Hair follicular keratinocyte (primary cell): ENCODE data around the gene STON1. TPM values are rescaled to one million over a fixed set of nuclear protein-coding genes. Genes with fewer than 3 reads are reported as not detected.

Experiments
- total RNA-seq: library from RNA; depleted of rRNA; stranded (reverse); fragments of >200 nt; gene quantifications from 2 replicates; pipeline ENCODE4 v1.2.3, GENCODE V29; 2015

Gene STON1, protein sequence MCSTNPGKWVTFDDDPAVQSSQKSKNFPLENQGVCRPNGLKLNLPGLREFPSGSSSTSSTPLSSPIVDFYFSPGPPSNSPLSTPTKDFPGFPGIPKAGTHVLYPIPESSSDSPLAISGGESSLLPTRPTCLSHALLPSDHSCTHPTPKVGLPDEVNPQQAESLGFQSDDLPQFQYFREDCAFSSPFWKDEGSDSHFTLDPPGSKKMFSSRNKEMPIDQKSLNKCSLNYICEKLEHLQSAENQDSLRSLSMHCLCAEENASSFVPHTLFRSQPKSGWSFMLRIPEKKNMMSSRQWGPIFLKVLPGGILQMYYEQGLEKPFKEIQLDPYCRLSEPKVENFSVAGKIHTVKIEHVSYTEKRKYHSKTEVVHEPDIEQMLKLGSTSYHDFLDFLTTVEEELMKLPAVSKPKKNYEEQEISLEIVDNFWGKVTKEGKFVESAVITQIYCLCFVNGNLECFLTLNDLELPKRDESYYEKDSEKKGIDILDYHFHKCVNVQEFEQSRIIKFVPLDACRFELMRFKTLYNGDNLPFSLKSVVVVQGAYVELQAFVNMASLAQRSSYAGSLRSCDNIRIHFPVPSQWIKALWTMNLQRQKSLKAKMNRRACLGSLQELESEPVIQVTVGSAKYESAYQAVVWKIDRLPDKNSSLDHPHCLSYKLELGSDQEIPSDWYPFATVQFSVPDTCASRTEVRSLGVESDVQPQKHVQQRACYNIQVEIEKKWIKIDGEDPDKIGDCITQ
- total RNA-seq = 0.65 and 1.2 TPM in 2 replicates

DNA sequence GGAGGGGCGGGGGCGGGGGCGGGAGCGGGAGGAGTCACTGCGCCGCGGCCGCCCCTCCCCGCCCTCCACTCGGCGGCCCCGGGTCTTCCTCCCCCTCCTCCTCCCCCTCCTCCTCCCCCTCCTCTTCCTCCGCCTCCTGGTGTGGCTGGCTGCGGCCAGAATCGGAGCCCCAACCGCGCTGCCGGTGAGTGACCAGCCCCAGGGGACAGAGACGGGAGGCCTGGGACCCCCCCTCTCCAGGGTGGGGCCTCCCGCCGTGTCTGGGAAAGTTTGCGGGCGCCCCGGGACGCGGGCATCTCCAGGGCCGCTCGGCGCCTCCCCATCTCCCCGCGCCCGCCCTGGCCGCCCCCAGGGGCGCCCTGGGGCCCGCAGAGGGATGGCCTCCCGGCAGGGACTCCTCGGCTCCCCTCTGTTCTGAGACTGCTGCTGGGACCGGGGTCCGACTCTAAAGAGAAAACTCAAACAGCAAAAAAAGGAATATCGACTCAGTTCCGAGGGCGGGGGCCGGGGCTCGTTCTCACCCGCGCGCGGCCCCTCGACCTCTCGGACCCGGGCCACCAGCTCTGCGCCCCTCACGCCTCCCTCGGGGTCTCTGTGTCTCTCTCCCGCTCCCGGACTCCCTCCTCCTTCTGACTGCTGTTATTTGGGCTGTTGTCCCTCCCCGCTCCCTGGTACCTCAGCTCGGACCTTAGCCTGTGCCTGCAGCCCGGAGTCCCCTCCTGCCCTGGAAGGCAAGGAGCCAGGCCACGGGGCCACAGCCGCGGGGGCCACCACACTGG lies at the start of gene STON1:
Gene STON1, plus strand, starts transcription at position 122 of the 779 bp plus-strand sequence. CDS start 50,480 bp downstream, outside the sequence.

DNA sequence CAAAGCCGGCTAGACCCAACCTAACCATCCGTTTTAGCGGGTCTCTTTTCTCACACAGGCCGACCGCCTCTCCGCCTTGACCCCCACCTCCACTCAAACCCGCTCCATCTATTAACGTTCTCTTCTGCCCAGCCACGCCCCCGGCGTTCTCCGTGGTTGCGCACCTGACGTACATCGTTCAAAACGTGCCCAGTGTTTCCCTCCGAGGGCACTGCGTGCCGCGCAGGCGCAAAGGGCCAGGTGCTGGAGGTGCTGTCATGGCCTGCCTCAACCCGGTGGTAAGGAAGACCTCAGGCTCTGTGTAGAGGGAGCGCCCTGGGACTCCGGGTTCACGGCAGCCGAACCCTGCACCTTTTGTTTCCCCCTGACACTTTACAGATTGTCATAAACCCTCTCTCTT lies 87.7 kb downstream of the STON1 start, which contains the start of gene GTF2A1L:
Gene GTF2A1L, plus strand, starts transcription at position 239 of the 400 bp plus-strand sequence. Its CDS starts 19 bp downstream, at position 258.

Other genes starting within 250 kb of the STON1 start
- gene FOXN2, start 215.5 kb upstream of the STON1 start, total RNA-seq = 26.2 and 34.8 TPM in 2 replicates
- 11.5 and 12.1 TPM in 2 replicates for gene PPP1R21, start 89.4 kb upstream of the STON1 start, total RNA-seq
- 0.31 TPM in 1 of 2 replicates, not detected in the other for gene GTF2A1L, start 87.7 kb downstream of the STON1 start, total RNA-seq
- gene LHCGR, start 225.6 kb downstream of the STON1 start, total RNA-seq = not detected in 2 replicates